HPDE6-E6E7 (cell line): Measurements from ENCODE around the gene ARID1B.

ENCODE experiments used
- DNase-seq: peaks from one replicate; pipeline ENCODE4 v3.0.0; 2011; ENCODE audit warnings: missing footprints; ENCODE audit errors: extremely low spot score

ARID1B gene

GRCh38 chr6:156852147-156852857, 75.1 kb downstream of the ARID1B start:
- DNase-seq = no peak

DNA sequence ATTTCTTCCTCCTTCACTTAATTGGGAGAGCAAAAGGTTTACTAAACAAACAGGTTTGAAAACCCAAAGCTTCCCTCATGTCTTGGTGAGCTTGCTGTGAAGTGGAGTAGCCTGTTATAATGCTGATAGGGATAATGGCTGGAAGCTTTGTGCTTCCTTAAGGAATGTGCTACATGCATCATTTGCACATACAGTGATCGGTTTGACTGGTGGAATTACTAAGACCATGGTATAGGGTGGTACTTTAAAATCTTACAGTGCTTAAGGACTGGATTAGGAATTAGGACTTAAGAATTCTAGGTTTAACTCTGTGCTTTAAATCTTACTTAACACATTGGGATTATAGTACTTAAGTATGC, 75.7 kb downstream of the ARID1B start:
- DNase-seq = no peak

DNA sequence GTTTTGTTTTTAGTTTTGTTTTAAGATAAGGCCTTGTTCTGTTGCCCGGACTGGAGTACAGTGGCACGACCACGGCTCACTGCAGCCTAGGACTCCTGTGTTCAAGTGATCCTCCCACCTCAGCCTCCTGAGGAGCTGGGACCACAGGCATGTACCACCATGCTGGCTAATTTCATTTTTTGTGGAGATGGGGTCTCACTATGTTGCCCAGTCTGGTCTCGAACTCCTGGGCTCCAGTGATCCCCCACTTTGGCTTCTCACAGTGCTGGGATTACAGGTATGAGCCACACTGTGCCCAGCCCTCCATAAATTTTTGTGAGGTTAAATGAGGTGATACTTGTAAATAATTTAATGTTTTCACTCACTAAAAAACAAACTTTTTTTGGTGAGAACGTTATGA, 76.6 kb downstream of the ARID1B start:
- DNase-seq = no peak

DNA sequence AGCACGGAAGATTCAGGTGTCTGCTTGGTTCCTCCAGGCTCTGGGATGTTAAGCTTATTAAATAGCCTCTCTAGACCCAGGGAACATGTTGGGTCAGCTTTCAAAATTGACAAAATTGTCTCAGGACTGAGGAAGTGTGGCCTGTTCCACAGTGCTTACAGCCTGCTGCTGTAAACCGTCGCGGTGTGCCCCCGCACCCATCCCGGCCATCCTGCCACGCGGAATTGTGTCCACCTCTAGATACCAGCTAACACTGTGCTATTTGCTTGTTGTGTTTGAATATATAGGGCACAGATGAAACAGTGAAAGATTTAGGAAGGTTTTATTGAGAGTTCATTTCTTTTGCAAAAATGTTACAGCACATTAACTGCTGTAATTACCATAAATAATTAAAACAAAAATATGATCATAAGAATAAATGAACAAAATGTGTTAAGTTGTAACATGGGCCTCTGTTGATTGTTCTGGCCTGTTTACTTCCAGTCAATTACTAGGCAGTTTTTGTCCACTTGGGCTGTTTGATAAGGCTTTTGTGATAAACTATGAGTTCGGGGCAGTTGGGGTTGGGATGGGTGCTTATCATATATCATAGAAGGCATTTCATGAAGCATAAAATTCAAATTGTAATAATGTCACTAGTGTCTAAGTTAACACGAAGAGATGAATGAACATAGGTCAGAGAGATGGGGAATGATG, 77.4 kb downstream of the ARID1B start:
- no peak for DNase-seq

DNA sequence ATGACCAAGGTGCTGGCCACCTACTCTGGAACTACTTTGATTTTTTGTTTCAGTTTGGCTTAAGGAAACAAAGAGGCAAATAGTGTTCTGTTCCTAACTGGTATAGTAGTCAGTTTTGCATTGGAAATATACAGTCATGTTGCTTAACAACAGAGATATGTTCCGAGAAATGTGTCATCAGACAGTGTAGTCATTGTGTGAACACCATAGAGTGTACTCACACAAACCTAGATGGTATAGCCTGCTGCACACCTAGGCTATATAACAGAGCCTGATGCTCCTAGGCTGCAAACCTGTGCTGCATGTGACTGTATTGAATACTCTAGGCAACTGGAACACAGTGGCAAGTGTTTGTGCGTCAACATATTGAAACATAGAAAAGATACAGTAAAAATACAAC, 80.4 kb downstream of the ARID1B start:
- no peak for DNase-seq

GRCh38 chr6:156859686-156860085, 82.5 kb downstream of the ARID1B start:
- no peak for DNase-seq

GRCh38 chr6:156862711-156863110, 85.5 kb downstream of the ARID1B start:
- DNase-seq = no peak

GRCh38 chr6:156863504-156863903, 86.3 kb downstream of the ARID1B start:
- no peak for DNase-seq

GRCh38 chr6:156864557-156864956, 87.4 kb downstream of the ARID1B start:
- DNase-seq = no peak

GRCh38 chr6:156865019-156865629, 87.9 kb downstream of the ARID1B start:
- no peak for DNase-seq

- peak; percentile 65 for DNase-seq
Measured at GRCh38 chr6:156866220-156867015, 89.2 kb downstream of the ARID1B start.

- no peak for DNase-seq
Measured at GRCh38 chr6:156867121-156867520, 89.9 kb downstream of the ARID1B start.

- no peak for DNase-seq
Measured at GRCh38 chr6:156868385-156868784, 91.2 kb downstream of the ARID1B start.

GRCh38 chr6:156869980-156870398, 92.8 kb downstream of the ARID1B start:
- no peak for DNase-seq

- DNase-seq = no peak
Measured at GRCh38 chr6:156870924-156871539, 93.9 kb downstream of the ARID1B start.

DNA sequence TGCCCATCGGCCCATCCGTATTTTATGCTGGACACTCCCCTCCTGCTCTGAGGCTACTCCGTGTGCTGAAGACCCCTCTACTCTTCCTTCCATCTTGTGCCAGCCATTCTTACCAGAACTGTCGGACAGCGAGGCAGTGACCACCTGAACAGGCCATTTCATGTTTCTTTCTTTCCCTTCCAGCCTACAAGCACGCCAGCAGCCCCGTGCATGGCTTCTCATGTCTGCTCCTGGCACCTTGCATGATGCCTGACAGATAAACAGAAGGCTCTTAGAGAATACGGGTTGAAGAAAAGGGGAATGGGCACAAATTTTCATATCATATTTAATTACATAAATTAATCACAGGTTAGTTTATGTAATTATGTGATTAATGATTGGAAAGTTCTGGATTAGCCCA, 95.7 kb downstream of the ARID1B start:
- no peak for DNase-seq

DNA sequence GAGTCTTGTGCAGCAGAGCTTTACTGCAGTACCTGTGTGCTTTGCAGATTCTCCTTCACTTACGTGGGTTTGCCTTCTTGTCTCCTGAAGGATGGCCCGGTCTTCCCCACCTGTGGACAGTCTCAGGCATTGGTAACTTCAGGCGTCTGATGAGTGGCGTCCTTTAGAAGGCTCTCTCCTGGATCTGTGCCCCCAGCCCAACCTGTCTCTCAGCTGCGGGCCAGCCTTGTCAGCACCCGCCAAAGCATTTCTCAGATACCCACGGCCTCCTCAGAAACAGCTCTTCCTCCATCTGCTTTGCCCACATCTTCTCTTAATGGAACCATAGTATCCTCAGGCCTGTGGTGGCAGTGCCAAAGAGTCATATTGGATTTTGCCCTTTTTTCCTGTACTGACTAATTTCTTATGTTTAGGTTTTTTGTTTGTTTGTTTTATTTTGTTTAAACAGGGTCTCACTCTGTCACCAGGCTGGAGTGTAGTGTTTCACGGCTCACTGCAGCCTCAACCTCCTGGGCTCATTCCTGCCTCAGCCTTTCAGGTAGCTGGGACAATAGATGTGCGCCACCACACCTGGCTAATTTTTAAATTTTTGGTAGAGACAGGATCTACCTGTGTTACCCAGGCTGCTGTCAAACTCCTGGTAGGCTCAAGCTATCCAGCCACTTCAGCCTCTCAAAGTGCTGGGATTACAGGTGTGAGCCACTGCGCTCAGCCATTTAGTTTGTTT, 96.6 kb downstream of the ARID1B start:
- no peak for DNase-seq

DNA sequence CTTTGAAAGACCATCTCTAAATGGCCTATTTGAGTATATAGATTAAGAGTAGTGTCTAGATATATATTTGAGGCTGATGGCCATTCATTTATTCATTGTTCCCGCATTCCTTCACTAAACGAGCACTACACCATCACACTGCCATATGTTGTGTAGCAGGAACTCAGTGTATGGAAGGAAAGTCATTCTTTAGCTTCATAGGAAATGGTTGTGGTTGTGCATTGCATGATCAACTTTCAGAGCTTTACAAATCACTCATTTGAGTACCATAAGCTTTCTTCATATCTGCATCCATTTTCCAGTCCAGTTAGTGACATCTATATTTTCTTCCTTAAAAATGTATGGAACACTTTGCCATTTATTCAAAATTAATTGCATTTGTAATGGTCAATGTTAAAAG, 97.9 kb downstream of the ARID1B start:
- DNase-seq = no peak

GRCh38 chr6:156876302-156876701, 99.1 kb downstream of the ARID1B start:
- no peak for DNase-seq

DNA sequence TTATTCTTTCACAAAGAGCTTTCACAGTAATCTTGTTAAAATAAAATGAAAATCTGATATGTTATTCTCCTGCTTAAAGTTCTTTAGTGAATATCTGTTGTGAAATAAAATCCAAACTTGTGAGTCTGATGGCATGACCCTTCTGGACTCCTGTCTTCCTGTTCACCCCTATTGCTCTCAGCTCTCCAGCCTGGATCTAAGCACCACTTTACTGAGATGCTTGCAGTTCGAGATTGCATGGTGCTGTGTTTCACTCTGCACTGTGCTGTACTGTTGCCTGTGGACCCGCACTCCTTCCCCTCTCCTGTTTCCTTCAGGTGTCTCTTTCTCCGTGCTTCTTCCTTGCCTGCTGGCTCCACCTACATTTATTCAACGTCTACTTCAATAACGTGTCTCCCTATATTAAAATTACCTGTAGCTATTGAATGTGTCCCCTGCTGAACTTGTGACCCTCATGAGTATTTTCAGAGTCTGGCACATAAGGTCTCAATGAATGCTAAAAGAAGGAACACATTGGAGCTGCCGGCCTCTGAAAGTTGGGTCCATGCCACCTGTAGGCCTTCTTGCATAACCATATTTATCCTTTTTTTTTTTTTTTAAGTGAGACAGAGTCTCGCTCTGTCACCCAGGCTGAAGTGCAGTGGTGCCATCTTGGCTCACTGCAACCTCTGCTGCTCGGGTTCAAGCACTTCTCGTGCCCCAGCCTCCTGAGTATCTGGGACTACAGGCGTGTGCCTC, 100.1 kb downstream of the ARID1B start:
- no peak for DNase-seq
